ENCODE data around the gene TIPARP. TPM values are rescaled to one million over a fixed set of nuclear protein-coding genes. Genes with fewer than 3 reads are reported as not detected.

The TIPARP gene, protein sequence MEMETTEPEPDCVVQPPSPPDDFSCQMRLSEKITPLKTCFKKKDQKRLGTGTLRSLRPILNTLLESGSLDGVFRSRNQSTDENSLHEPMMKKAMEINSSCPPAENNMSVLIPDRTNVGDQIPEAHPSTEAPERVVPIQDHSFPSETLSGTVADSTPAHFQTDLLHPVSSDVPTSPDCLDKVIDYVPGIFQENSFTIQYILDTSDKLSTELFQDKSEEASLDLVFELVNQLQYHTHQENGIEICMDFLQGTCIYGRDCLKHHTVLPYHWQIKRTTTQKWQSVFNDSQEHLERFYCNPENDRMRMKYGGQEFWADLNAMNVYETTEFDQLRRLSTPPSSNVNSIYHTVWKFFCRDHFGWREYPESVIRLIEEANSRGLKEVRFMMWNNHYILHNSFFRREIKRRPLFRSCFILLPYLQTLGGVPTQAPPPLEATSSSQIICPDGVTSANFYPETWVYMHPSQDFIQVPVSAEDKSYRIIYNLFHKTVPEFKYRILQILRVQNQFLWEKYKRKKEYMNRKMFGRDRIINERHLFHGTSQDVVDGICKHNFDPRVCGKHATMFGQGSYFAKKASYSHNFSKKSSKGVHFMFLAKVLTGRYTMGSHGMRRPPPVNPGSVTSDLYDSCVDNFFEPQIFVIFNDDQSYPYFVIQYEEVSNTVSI
- total RNA-seq (10 to 100 TPM; 33.2 to 44.7 TPM), polyA plus RNA-seq (ENCODE audit: insufficient read length in 2 of 2) (10 to 100 TPM; 15.5 to 20.6 TPM)
- long read RNA-seq, donor 1, full-length matches to known transcripts = 2 of 2 reads
- long read RNA-seq, donor 1, partial matches to known transcripts = 0 of 2 reads
- long read RNA-seq, donor 1, other reads (novel, unspliced or antisense) = 0 of 2 reads
- long read RNA-seq, donor 2 = 0 reads
- long read RNA-seq, donor 3, full-length matches to known transcripts = 1 of 1 reads
- long read RNA-seq, donor 3, partial matches to known transcripts = 0 of 1 reads
- long read RNA-seq, donor 3, other reads (novel, unspliced or antisense) = 0 of 1 reads
- long read RNA-seq, donor 4, full-length matches to known transcripts = 3 of 9 reads
- long read RNA-seq, donor 4, partial matches to known transcripts = 6 of 9 reads
- long read RNA-seq, donor 4, other reads (novel, unspliced or antisense) = 0 of 9 reads

DNA sequence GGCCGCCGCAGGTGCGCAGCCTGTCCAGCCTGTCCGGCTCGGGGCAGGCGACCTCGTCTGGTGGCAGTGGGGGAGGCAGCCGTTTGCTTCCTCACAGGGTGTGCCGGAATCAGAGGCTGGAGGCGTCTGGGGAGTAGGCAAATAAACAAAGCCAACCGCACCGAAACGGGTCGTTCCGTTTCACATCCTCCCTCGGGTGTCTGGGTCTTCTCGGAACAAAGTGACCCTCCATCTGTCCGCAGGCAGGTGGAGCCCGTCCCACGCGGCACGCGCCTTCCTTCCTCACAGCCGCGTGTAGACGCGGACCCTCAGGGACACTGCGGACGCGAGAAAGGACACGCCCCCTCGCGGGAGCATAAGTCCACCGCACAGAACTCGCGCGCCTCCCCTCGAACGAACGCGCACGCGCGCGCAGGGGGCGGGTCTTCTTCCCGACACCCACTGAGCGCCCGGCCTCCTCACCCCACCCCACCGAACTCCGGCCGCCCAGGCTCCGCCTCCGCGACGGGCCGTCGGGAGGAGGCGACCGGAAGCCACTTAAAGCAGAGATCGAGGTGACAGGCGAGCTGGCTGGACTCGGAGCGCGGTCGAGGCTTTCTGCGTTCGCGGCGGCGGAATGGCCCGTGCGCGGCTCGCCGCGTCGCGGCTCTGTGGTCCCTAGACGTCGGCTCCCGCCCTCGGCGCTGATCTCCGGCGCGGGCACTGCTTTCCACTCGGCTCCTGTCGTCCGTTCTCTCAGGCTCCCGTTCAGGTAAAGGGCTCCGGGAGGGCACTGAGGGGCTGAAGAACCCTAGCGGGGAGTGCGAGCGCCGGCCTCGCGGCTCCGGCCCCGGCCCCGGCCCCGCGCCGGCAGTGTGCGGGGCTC is at the start of gene TIPARP:
Gene TIPARP (plus strand): TSS at position 545 of the 865 bp plus-strand sequence. CDS start 3,108 bp downstream, outside the sequence.
- Histone ChIP-seq H3K27me3 (ENCODE audit: control insufficient read depth, insufficient read depth, low read length) (no peaks in the 10 kb centered on the region), H3K27ac (ENCODE audit: low read depth, low read length) (peak within 1 kb of the TSS; percentile 94), H3K9me3 (ENCODE audit: control insufficient read depth, insufficient read depth, low read length) (no peaks in the 10 kb centered on the region), H3K4me3 (ENCODE audit: low read depth, low read length) (peak within 1 kb of the TSS; percentile 88), H3K4me1 (ENCODE audit: control insufficient read depth, insufficient read depth, low read length) (peaks cover 3% of the 10 kb centered on the region), H3K36me3 (ENCODE audit: control insufficient read depth, insufficient read depth, low read length) (no peaks in the 10 kb centered on the region)
- DNase-seq (ENCODE audit: low read depth in 4 of 6, low spot score in 6 of 6) = peak; percentile 95 to 99 (median 98)
- WGBS (ENCODE audit: insufficient coverage) = under 1% methylated on average over 105 of the region's 105 CpGs

DNA sequence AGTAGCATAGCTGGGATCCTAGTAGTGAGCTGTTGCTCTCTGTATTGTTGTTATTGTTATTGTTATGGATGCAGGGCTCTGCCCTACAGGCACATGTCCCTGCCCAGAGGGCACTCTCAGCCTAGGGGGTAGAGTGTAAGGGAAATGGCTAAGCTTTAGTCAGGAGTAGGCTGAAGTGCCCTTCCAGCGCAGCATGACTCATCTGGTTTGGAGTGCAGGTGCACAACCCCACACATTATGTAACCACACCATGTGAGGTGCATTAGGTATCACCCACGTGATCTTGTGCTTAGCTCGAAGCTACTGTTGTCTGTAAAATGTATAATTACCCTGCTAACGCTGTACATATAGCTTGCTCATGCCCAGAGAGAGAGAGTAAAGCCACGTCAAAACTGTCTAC is 48.3 kb upstream of the TIPARP start:
- no CpG with 5 or more reads among the region's 5 CpGs for WGBS (ENCODE audit: insufficient coverage)
- Histone ChIP-seq H3K36me3 (ENCODE audit: control insufficient read depth, insufficient read depth, low read length) (no peaks in the 10 kb centered on the region), H3K9me3 (ENCODE audit: control insufficient read depth, insufficient read depth, low read length) (no peaks in the 10 kb centered on the region), H3K27ac (ENCODE audit: low read depth, low read length) (no peak overlapping the region), H3K4me1 (ENCODE audit: control insufficient read depth, insufficient read depth, low read length) (no peaks in the 10 kb centered on the region), H3K27me3 (ENCODE audit: control insufficient read depth, insufficient read depth, low read length) (no peaks in the 10 kb centered on the region), H3K4me3 (ENCODE audit: low read depth, low read length) (no peak overlapping the region)
- no peak for DNase-seq (ENCODE audit: low read depth in 4 of 6, low spot score in 6 of 6)

DNA sequence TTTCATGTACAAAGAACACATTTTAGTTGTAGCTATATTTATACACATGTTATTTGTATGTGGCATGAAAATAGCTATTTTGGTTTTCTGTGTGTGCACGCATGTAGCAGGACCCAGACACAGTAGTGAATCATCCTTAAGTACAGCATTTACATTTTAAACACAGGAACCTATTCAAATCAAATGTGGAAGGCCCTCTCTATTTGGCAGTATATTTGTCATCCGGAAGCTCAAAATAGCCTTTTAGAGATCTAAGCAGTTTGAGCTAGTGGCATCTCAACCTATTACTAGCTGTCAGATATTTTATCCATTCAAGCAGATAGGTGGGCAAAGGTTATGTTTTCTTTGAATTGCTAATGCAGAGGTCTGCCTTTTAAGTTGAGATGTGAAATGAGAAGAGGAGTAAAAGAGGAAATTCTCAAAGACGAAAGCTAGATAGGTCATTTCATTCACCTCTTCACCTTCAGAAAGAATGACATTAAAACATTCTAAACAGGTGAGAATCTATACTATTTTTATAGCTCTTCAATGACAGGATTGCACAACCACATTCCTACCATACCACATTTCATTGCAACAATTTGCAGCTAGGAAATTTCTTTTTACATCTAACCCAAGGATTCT is 46.3 kb upstream of the TIPARP start:
- Histone ChIP-seq H3K27ac (ENCODE audit: low read depth, low read length) (no peak overlapping the region), H3K9me3 (ENCODE audit: control insufficient read depth, insufficient read depth, low read length) (no peaks in the 10 kb centered on the region), H3K27me3 (ENCODE audit: control insufficient read depth, insufficient read depth, low read length) (no peaks in the 10 kb centered on the region), H3K4me1 (ENCODE audit: control insufficient read depth, insufficient read depth, low read length) (peaks cover 2% of the 10 kb centered on the region), H3K36me3 (ENCODE audit: control insufficient read depth, insufficient read depth, low read length) (no peaks in the 10 kb centered on the region), H3K4me3 (ENCODE audit: low read depth, low read length) (no peak overlapping the region)
- no peak for DNase-seq (ENCODE audit: low read depth in 4 of 6, low spot score in 6 of 6)
- WGBS (ENCODE audit: insufficient coverage) = no CpG with 5 or more reads among the region's 3 CpGs

DNA sequence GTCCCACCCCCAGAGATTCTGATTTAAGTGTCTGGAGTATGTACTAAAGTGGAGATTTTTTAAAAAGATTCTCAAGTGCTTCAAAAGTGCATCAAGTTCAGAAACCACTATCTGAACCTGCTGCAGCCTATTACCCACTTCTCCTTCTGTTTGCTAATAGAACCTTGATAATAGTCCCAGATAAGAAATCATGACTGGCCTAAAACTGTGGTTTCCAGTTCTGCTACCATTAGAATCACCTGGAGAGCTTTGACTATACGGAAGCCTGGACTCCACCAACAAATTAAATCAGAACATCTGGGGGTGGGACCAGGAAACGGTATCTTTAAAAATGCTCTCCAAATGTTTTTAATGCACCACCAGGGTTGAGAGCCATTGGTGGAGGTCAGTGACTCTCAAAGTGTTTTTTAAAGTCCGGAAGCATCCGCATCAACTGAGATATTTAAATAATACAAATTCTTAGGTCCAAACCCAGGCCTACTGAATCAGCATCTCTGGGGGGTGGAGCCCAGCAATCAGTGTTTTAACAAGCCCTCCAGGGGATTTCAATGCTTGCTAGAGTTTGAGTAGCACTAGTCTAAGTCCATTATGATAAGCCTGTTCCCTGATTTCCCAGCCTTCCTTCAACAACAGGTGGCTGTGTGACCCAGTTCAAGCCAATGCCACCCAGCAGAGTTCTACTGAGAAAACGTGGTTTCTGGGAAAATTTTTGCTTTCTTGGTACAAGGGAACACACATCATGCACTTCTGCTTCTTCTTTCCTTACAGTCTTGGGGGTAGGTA is 45.4 kb upstream of the TIPARP start:
- DNase-seq (ENCODE audit: low read depth in 4 of 6, low spot score in 6 of 6) = no peak
- Histone ChIP-seq H3K36me3 (ENCODE audit: control insufficient read depth, insufficient read depth, low read length) (no peaks in the 10 kb centered on the region), H3K9me3 (ENCODE audit: control insufficient read depth, insufficient read depth, low read length) (no peaks in the 10 kb centered on the region), H3K27ac (ENCODE audit: low read depth, low read length) (no peak overlapping the region), H3K27me3 (ENCODE audit: control insufficient read depth, insufficient read depth, low read length) (no peaks in the 10 kb centered on the region), H3K4me1 (ENCODE audit: control insufficient read depth, insufficient read depth, low read length) (peaks cover 4% of the 10 kb centered on the region), H3K4me3 (ENCODE audit: low read depth, low read length) (no peak overlapping the region)
- WGBS (ENCODE audit: insufficient coverage) = 86% methylated on average over 2 of the region's 5 CpGs

DNA sequence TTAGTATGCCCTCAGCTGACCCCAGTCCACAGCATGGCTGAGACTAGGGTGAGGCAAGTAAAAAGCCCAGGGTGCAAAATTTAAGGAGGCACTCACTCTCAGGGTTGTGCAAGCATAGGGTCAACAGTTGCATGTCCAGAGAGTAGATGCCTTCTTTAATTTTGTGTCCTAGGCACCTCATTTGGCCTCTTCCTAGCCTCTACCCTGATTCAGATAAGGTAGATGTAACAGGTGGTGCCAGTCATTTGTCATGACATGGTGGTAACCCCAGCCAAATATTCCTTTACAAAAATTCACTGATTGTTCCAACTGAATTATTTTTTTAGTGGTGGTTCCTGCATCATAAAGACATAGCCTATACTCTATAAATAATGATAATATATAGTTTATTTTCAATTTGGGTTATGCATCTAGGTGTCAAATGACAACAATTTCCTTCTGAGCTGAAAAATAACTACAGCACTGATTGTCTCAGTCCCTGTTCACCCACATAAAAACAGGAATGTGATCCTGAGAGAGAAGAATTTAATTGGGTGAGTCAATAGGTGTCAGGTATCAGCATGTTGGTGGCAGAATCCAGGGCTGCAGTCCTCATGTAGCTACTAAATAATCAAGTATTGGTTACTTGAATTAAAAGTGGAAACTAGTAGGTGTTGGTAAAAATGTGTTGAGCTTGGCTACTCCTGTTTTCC is 44.2 kb upstream of the TIPARP start:
- Histone ChIP-seq H3K4me3 (ENCODE audit: low read depth, low read length) (no peak overlapping the region), H3K27ac (ENCODE audit: low read depth, low read length) (no peak overlapping the region), H3K27me3 (ENCODE audit: control insufficient read depth, insufficient read depth, low read length) (no peaks in the 10 kb centered on the region), H3K9me3 (ENCODE audit: control insufficient read depth, insufficient read depth, low read length) (no peaks in the 10 kb centered on the region), H3K36me3 (ENCODE audit: control insufficient read depth, insufficient read depth, low read length) (no peaks in the 10 kb centered on the region), H3K4me1 (ENCODE audit: control insufficient read depth, insufficient read depth, low read length) (peaks cover 4% of the 10 kb centered on the region)
- DNase-seq (ENCODE audit: low read depth in 4 of 6, low spot score in 6 of 6) = no peak

DNA sequence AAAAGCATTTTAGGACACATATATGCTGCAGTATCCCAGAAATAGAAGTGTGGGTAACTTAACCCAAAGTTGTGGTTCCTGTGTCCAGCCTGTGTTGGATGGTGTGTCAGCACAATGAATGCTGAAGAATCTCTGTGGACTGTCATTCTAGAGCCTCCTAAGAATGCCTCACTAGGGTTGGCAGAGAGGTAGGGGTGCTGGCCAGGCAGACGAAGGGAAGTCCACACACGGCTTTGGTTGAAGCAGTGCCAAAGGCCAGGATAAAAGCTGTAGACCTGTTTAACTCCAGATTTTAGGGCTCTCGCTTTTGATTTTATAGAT is 43.7 kb upstream of the TIPARP start:
- H3K4me1 ChIP-seq (ENCODE audit: control insufficient read depth, insufficient read depth, low read length) = peaks cover 4% of the 10 kb centered on the region
- no peak overlapping the region for H3K27ac ChIP-seq (ENCODE audit: low read depth, low read length)
- H3K4me3 ChIP-seq (ENCODE audit: low read depth, low read length) = no peak overlapping the region
- no peaks in the 10 kb centered on the region for H3K9me3 ChIP-seq (ENCODE audit: control insufficient read depth, insufficient read depth, low read length)
- H3K36me3 ChIP-seq (ENCODE audit: control insufficient read depth, insufficient read depth, low read length) = no peaks in the 10 kb centered on the region
- WGBS (ENCODE audit: insufficient coverage) = 65% methylated on average over 3 of the region's 3 CpGs
- no peak for DNase-seq (ENCODE audit: low read depth in 4 of 6, low spot score in 6 of 6)
- H3K27me3 ChIP-seq (ENCODE audit: control insufficient read depth, insufficient read depth, low read length) = no peaks in the 10 kb centered on the region

DNA sequence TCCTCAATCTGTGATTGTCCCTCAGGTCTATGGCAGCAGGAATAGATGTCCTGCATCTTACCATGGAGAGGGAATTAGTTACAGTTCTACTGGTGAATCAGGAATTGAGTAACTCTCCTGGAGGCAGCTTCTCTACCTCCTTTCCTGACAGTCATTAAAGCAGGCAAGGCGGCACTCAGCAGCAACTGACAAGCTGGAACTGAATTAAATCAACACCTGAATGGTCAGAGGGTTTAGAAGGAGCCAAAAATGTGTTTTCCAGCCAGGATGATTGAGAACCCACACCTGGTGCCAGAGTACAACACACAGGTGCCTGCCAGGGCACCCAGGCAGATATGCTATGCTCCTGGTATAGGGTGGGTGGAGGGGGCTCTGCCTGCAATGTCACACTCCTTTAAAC is 43.1 kb upstream of the TIPARP start:
- peak in 1 of 6 donors; percentile 24 for DNase-seq (ENCODE audit: low read depth in 4 of 6, low spot score in 6 of 6)
- no peaks in the 10 kb centered on the region for H3K36me3 ChIP-seq (ENCODE audit: control insufficient read depth, insufficient read depth, low read length)
- peaks cover 4% of the 10 kb centered on the region for H3K4me1 ChIP-seq (ENCODE audit: control insufficient read depth, insufficient read depth, low read length)
- H3K4me3 ChIP-seq (ENCODE audit: low read depth, low read length) = no peak overlapping the region
- no peak overlapping the region for H3K27ac ChIP-seq (ENCODE audit: low read depth, low read length)
- no peaks in the 10 kb centered on the region for H3K27me3 ChIP-seq (ENCODE audit: control insufficient read depth, insufficient read depth, low read length)
- WGBS (ENCODE audit: insufficient coverage) = no CpG with 5 or more reads among the region's 1 CpG
- no peaks in the 10 kb centered on the region for H3K9me3 ChIP-seq (ENCODE audit: control insufficient read depth, insufficient read depth, low read length)

DNA sequence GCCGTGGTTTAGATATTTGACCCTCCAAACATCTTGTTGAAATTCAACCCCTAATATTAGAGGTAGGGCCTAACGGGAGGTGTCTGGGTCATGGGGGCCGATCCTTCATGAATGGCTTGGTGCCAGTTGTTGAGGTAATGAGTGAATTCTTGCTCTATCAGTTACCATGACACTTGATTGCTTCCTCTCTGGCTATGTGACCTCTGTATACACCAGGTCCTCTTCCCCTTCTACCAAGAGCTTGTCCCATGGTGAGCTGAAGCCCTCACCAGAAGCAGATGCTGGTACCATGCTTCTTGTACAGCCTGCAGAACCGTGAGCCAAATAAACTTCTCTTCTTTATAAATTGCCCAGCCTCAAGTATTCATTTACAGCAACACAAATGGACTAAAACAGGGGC is 41.8 kb upstream of the TIPARP start:
- no CpG with 5 or more reads among the region's 4 CpGs for WGBS (ENCODE audit: insufficient coverage)
- H3K27me3 ChIP-seq (ENCODE audit: control insufficient read depth, insufficient read depth, low read length) = no peaks in the 10 kb centered on the region
- H3K36me3 ChIP-seq (ENCODE audit: control insufficient read depth, insufficient read depth, low read length) = no peaks in the 10 kb centered on the region
- H3K4me1 ChIP-seq (ENCODE audit: control insufficient read depth, insufficient read depth, low read length) = peaks cover 4% of the 10 kb centered on the region
- DNase-seq (ENCODE audit: low read depth in 4 of 6, low spot score in 6 of 6) = no peak
- H3K4me3 ChIP-seq (ENCODE audit: low read depth, low read length) = no peak overlapping the region
- H3K27ac ChIP-seq (ENCODE audit: low read depth, low read length) = no peak overlapping the region
- H3K9me3 ChIP-seq (ENCODE audit: control insufficient read depth, insufficient read depth, low read length) = no peaks in the 10 kb centered on the region
